ENCODE measurements around the gene PHOX2A.

The PHOX2A gene

DNA sequence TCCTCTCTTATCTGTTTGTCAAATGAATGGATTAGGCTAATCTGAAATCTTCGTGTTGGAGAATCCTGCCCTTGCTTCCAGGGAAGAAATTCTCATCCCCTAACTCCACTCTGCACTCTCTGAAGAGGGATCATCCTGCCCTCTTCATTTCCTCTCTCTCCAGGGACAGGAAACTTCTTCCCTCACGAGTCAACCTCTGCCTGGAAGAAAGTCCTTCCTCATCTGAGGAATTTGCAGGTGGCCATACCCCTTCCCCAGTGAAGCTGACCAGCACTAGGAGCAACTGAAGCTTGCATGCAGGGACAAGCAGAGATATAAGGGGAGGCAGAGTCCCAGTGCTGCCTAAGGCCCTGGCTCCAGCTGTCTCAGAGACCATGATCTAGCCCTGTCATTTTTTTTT is 3.6 kb upstream of the PHOX2A start:
- DNase-seq: no peak

DNA sequence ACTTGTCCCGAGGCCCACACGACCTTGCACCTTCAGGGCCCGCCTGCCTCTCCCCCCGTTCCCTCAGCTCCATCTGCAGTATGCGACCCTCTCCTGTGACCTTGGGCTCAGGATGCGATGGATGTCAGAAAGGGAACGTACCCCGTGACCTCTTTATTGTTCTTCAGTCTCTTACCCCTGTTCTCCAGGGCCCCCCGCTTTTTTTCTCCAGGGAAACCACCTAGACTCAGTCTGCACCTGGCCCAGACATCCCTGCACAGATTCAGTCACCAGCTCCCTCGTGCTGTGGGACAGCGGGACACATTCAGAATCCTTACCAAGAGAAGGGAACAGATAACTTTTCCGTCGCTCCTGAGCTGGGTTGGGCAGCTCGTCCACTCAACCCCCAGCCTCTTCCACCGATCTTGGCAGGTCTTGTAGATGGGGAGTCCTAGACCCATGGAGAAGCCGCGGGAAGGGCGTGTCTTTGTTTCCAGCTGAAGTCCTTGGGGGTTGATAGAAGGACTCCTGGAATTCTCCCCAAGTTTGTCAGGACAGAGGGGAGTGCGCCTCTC is 1.4 kb upstream of the PHOX2A start:
- DNase-seq: no peak

DNA sequence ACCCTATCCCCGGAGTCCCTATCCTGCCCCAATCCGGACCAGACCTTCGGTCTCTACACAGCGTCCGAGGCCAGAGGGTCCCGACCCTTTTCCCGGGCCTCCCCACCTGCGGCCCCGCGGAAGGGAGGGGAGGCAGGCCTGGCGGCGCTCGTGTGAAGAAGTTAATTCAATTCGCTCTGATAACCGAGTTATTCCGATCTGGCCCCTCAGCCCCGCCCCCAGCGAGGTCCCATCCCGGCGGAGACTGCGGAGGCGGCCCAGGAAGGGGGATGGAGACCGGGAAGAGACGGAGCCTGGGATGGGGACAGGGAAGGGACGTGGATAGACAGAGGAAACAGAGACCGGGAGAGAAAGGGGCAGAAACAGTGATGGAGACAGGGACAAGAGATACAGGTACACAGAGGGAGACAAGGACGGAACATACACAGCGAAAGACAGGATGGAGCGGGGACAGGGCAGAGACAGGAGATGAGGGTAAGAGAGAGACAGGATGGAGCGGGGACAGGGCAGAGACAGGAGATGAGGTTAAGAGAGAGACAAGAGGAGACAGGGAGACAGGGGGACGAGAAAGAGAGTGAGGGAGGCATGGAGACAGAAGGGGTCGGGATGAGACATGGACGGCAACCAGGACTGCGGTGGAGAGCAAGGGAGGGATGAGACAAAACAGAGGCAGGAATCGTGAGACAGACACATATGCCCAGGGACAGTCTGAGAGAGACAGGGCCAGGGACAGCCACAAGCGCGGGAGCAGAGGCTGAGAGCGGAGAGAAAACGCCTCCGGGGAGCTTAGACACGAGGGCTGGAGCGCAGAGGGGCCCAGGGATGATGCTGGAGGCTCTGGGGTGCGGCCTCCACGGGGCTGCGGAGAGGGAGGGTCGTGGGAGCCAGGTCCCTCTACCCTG is 636 bp upstream of the PHOX2A start:
- no peak for DNase-seq

DNA sequence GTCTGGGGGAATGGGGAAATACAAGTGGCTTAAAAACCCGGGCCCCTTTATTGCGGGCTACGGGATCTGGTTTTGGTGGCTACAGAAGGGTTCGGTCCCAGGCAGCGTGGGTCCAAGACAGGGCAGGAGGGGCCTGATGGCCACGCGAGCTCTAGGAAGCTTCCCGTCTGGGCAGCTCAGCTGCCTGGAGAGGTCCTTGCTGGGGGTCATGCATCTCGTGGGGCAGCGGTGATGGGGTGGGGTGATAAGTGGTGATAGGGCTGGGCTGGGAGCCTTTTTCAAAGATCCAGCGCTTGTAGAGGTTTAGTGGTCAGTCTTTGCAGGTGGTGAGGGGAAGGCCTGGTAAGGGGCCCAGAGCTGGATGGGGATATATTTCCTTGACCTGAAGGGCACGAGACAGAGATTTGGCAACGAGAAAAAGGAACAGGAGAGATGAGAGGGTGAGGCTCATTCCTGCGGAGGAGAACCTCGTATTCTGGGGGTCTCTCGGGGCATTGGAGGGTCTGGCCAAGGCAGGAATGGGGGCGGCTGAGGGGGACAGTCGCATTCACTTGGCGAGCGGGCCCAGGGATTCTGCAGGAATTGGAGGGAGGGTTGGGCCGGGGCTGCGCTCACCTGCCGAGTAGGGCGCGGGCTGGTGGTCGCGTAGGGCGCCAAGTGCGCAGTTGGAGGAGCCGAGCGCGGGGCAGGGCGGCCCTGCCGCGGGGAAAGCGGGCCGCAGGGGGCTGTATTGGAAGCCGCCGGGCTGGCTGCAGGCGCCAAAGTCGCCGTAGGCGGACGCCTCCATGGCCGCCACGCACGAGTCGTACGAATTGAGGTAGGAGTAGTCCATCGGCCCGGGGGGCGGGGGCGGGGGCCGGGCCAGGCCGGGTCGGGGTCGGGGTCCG is 560 bp downstream of the PHOX2A start:
- DNase-seq: no peak

DNA sequence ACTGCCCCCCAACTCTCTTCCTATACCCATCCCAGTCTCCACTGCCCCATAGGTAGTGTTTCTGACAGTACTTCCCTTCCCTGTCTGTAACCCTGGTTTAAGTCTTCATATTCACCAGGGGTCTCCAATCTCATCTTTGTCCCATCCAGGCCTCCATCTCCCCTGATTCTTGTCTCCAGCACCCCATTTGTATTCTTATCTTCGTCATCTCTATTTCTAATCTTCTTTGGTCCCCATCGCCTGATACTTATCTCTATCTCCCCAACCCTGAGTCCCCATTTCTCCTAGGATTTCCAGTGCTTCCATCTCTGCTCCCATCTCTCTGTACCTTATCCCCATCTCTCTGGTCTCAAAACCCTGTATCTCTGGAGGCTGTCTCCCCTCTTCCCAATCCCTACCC is 1.8 kb downstream of the PHOX2A start:
- DNase-seq: no peak

DNA sequence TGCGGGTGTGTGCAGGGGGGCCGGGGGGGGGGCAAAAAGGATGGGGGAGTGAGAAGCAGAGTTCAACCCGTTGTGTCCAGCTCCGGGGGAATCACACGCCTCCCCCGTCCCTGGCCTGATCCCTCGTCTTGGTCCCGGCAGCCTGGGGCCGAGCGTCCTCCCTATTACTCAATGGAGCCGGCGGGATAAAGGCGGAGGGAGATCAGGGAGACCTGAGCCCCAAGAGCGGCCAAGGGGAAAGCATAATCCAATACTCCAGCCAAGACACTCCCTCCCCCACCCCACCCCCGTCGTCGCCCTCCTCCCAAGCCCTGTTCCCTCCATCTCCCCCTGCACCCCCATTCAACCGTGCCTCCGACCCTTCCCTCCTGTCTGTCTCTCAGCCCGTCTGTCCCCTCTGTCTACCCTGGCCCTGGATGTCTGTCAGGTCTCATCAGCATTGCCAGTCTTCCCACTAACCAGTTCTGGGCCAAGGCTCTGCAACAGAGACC is 2.6 kb downstream of the PHOX2A start:
- no peak for DNase-seq

DNA sequence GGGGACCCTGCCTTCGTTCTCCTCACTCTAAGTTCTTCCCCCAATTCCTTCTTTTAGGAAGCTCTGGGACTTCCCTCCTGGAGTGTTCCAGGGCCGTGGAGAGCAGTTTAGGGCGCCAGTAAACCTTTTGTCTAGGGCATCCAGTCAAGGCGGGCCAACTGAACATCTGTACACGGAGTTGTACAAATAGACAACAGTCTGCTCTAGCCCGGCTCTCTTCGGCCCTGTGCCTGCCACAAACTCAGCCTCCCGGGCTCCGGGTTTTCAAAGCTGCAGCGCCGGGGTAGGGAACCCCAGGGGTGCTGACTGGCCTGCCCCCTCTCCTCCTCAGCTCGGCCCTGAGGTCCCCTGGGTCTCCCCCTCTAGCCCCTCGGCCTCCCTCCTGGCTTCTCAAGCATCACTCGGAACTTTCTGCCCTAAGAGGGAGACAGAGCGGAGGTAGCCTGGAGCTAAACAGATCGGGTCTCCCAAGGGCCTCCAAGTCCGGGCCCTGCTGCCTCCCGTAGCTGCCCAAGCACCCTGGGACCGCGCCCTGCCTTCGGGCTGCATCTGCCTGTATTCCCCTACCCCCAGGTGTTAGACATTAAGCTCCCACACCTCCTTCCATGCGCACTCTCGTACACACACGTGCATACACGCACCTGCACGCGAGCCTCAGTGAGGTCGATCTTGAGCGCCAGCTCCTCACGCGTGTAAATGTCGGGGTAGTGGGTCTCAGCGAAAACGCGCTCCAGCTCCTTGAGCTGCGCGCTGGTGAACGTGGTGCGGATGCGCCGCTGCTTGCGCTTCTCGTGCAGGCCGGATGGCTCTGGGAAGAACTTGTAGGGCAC is 3.3 kb downstream of the PHOX2A start:
- DNase-seq: no peak

DNA sequence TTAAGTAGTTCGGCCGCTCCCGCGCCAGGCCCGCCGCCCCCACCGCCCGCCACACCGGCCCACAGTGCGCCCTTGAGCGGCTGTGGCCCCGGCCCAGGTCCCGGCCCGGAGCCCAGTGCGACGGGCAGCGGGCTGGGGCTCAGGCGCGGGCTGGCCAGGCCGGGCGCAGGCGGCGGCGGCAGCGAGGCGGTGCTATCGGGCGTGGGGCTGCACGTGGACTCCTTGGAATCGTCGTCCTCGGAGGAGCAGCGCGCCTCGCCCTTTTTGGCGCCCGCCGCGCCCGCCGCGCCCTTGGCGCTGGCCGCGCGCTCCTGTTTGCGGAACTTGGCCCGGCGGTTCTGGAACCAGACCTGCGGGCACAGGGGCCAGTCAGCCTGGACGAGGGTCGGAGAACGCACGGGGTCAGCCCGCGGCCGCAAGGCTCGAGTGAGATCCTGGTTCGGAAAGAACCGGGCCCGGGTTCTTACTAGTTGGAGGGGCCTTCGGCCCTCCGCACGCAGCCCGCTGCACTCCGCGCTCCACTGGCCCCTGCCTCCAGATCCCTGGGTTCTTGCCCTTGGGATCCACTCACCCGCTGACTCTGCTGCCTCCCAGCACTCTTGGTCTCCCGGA is 4.0 kb downstream of the PHOX2A start:
- no peak for DNase-seq

DNA sequence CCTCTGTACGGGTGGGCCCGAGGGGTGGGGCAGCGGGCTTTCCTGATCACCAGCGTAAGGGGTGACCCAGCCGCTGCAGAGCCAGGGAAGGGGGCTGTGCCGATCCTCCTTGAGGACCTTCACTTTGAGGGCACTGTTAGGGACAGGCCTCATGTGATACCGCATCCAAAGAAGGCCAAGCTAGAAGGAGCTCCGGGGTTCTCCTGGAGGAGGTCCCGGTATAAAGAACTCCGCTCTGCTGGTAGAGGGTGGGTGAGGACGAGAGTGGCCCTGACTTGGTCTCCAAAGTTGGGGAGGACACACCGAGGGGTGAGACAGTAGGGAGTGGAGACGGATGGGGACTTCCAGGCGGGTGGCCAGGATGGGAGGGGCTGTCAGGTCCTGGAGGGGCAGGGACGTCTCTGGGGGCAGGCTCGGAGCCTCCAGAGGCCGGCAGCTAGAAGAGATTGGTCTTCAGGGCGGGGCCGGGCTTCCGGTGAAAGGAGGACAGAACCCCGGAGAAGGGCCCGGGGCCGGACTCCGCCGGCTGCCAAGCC is 4.6 kb downstream of the PHOX2A start:
- DNase-seq: peak; percentile 16

DNA sequence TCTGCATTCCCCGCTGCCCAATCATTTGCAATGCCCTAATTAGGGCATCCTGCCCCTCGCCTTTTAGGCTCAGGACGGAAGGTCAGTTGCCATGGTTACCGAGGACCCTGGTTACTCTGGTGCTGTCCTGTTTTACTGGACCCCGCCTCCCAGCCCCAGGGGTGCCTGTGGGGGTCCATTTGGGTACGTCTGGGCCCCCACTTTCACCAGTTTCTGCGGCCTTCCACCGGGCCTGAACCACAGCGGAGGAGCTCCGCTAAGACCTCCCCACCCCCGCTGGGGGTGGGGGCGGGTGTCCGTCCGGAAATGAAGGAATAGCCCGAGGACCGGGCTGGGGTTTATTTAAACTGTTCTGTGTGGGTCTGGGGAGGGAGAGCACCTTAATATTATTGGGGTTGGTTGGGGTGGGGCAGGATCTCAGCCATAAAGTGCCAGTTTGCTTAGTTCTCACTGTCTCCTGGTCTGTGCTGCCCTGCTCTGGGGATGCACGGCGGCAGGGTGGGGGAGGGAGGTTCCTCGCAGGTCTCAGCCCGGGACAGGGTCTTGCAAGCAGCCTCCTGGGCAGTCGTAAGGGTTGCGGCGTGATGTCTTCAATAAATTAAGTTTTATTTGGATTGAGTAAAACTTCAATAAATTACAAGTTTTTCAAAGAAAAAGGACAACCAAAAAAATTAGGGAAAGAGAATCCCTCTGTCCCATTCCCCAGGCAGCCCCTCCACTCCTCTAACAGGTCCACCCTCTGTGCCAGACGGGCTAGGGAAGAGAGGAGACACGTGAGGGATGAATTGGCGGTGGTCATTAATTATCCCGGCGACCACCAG is 5.3 kb downstream of the PHOX2A start:
- no peak for DNase-seq

DNA sequence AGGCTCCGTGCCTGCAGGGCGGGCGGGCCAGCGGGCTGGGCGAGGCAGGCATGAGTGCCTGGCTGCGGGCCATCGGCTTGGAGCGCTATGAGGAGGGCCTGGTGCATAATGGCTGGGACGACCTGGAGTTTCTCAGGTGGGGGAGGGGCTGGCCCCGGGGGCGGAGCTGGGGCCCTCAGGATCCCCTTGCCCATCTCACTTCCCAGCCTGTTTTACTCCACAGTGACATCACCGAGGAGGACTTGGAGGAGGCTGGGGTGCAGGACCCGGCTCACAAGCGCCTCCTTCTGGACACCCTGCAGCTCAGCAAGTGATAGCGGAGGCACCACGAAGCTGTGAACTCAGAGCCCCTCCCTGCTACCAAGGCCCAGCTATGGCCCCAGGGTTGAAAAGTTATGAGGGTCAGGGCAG is 5.9 kb downstream of the PHOX2A start:
- no peak for DNase-seq

DNA sequence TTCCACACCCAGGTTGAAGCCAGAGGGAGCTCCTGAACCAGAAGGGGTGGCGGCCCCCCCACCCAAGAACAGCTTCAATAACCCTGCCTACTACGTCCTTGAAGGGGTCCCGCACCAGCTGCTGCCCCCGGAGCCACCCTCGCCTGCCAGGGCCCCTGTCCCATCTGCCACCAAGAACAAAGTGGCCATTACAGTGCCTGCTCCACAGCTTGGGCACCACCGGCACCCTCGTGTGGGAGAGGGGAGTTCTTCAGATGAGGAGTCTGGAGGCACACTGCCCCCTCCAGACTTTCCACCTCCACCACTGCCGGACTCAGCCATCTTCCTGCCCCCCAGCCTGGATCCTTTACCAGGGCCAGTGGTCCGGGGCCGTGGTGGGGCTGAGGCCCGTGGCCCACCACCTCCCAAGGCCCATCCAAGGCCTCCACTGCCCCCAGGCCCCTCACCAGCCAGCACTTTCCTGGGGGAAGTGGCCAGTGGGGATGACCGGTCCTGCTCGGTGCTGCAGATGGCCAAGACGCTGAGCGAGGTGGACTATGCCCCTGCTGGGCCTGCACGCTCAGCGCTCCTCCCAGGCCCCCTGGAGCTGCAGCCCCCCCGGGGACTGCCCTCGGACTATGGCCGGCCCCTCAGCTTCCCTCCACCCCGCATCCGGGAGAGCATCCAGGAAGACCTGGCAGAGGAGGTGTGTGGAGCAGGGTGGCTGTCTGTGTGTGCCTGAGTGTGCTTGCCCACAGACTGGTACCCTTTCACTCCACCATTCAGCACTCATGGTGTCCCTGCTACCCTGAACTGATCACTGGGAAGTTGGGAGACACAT is 6.7 kb downstream of the PHOX2A start:
- no peak for DNase-seq

DNA sequence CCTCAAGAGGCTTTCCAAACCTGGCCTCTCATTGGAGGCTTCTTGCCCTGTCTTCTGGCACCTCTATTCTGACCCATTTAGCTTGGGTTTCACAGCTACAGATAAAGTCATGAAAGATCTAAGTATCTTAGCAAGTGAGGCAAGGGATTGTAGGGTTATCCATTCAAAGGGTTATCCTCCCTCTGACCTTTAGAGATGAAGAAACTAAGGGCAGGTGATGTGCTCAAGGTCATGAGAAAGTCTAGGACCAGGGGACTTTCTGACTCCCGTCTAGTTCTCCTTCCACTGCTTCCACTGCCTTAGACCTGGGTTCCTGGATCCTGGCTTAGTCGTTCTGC is 7.2 kb downstream of the PHOX2A start:
- no peak for DNase-seq

DNA sequence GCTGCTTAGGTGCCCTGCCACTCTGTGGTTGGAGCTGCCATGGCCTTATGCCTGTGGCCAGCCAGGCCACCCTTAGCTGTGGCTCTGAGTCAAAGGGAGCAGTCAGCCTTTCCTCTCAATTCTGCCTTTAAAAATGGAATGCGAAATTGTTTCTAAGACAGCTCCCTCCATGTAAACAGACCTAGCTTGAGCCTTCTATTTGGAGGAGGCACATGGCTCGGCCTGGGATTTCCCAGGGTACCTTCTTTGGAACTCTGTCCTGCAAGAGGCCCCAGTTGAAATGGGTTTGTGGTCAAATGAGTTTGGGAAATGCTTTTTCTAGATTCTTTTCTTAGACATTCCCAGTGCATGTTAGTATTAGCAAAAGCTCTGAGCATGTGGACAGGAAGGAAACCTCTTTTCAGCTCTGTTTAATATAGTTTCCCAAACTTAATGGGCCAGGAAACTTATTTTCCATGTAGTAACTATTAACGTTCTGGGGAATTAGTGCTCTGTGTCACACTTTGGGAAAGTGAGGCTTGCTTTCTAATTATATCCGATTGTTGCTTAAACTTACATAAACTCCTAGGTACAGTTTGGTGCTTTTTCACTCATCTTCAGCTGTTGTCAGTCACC is 7.8 kb downstream of the PHOX2A start:
- DNase-seq: no peak

DNA sequence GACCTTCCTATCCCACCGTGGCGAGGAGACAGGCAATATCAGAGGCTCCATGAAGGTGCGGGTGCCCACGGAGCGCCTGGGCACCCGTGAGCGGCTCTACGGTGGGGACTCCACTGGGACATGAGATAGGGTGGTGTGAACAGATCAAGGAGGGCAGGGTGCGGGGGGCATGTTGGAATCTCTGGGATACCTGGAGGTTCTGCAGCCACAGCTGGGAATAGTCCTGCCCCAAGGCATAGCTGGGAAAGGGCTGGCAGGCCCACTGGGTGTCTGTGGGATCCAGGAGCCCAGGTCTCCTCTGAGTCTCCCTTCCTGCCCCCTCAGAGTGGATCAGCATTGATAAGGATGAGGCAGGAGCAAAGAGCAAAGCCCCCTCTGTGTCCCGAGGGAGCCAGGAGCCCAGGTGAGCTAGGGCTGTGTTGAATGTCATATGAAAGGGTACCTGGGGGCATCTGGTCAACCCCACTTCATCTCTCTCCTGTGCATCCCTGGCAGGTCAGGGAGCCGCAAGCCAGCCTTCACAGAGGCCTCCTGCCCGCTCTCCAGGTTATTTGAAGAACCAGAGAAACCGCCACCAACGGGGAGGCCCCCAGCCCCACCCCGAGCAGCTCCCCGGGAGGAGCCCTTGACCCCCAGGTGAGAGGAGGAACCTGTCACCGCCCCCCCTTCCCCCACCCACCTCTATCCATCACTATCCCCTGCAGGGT is 8.5 kb downstream of the PHOX2A start:
- DNase-seq: no peak

DNA sequence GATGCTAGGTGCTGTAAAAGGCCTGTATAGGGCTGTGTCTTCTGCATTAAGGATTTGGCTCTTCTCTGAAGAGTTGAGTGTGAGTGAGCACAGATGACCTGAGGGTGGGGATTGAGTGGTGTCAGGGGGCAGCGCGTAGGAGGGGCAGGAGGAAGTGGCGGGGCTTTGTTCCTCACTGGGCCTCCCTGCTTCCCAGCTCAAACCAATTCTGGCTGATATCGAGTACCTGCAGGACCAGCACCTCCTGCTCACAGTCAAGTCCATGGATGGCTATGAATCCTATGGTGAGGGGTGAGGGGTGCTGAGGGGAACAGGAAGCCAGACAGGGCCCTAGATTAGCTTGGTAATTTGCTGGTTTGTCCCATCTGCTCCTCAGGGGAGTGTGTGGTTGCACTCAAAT is 9.1 kb downstream of the PHOX2A start:
- DNase-seq: no peak

DNA sequence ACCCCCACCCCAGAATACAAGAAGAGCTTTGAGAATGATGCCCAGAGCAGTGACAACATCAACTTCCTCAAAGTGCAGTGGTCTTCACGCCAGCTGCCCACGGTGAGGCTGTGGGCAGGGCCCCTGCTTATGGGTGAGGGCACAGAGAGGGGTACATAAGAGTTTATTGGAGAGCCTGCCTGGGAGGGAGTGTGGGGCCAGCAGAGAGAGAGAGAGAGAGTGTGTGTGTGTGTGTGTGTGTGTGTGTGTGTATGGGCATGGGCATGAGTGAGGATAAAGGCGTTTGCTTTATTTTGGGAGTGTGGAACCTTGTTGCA is 9.5 kb downstream of the PHOX2A start:
- DNase-seq: no peak

DNA sequence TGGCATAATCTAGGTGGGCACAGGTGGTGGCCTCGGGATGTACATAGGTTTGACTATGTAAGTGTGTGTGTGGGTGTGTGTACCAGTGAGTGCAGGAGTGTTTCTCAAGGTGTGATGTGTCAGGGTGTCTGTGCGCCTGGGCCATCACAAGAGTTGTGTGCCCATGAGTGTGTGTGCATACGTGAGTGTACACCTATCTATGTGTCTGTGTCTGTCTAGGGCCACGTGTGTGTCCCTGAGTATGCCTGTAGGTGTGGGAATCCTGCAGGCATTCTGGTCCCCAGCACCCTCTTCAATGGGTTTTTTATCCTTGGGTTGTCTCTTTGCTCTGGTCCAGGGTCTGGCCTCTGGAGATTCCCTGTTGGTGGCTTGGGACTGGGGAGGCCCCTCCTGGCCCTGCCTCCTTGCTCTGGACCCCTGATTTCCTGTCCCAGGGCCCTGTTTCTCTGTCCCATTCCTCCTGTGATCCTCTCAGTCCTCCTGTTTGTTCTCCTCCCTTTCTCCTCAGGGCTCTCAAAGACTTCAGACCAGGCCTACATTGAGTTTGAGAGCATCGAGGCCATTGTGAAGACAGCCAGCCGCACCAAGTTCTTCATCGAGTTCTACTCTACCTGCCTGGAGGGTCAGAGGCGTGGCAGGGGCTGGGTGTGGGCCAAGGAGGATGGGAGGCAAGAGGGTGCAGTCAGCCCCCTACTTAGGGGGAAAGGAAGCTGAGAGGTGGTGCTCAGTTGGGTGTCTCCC is 10.0 kb downstream of the PHOX2A start:
- DNase-seq: no peak

Data from NCI-H2029 treated with DMSO at 0.1 percent for 48 hours (cell line).